PFSK-1 (cell line): ENCODE data around the gene IFTAP.

Experiments
- POLR2AphosphoS5 ChIP-seq: IDR thresholded peaks from 2 replicates; pipeline ENCODE4 v1.6.1; 2012; ENCODE audit warnings: low read depth, mild to moderate bottlenecking, control low read depth, low read length, moderate library complexity
- TF ChIP-seq, protein P1 (sequence below), 2 experiments: IDR thresholded peaks; 2 replicates each; pipeline versions ENCODE4 v1.6.1 to v1.8.0; 2011 to 2012; ENCODE audit warnings: low read depth in 2 of 2, low read length in 2 of 2, control low read depth in 1 of 2, inconsistent platforms in 1 of 2, mild to moderate bottlenecking in 1 of 2, moderate library complexity in 1 of 2; ENCODE audit not compliant: insufficient read depth in 1 of 2

DNA sequence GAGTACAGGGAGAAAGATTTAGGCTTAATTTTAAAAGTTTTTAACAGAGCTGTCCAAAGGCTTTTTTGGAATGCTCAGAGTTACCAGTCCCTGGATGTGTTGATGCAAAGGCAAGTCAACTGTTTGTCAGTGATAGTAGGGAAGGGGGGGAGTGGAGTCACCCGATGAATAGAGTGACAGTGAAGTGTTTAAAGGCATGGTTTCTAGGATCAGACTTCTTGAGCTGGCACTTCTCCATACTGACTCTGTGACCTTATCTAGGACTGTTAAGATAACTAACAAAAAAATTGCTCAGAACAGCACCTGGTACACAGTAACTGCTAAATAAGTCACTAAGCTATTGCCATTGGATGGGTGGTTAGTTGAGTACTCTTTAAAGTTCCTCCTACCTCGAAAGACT, 15.1 kb downstream of the IFTAP start:
- no peak for TF ChIP-seq POLR2AphosphoS5
- TF ChIP-seq, protein P1, sequence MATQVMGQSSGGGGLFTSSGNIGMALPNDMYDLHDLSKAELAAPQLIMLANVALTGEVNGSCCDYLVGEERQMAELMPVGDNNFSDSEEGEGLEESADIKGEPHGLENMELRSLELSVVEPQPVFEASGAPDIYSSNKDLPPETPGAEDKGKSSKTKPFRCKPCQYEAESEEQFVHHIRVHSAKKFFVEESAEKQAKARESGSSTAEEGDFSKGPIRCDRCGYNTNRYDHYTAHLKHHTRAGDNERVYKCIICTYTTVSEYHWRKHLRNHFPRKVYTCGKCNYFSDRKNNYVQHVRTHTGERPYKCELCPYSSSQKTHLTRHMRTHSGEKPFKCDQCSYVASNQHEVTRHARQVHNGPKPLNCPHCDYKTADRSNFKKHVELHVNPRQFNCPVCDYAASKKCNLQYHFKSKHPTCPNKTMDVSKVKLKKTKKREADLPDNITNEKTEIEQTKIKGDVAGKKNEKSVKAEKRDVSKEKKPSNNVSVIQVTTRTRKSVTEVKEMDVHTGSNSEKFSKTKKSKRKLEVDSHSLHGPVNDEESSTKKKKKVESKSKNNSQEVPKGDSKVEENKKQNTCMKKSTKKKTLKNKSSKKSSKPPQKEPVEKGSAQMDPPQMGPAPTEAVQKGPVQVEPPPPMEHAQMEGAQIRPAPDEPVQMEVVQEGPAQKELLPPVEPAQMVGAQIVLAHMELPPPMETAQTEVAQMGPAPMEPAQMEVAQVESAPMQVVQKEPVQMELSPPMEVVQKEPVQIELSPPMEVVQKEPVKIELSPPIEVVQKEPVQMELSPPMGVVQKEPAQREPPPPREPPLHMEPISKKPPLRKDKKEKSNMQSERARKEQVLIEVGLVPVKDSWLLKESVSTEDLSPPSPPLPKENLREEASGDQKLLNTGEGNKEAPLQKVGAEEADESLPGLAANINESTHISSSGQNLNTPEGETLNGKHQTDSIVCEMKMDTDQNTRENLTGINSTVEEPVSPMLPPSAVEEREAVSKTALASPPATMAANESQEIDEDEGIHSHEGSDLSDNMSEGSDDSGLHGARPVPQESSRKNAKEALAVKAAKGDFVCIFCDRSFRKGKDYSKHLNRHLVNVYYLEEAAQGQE (IDR thresholded peaks at IDR 0.05; ENCODE audit: insufficient read depth in 1 of 2, low read depth in 2 of 2, low read length in 2 of 2), result no peak
